ENCODE data around the gene UBL7.

UBL7 gene

GRCh38 chr15:74438721-74439316, 22.1 kb downstream of the UBL7 start:
- peak; percentile 51 for DNase-seq (ENCODE audit: low read depth)

GRCh38 chr15:74438206-74438605, 22.8 kb downstream of the UBL7 start:
- DNase-seq (ENCODE audit: low read depth), result no peak

DNA sequence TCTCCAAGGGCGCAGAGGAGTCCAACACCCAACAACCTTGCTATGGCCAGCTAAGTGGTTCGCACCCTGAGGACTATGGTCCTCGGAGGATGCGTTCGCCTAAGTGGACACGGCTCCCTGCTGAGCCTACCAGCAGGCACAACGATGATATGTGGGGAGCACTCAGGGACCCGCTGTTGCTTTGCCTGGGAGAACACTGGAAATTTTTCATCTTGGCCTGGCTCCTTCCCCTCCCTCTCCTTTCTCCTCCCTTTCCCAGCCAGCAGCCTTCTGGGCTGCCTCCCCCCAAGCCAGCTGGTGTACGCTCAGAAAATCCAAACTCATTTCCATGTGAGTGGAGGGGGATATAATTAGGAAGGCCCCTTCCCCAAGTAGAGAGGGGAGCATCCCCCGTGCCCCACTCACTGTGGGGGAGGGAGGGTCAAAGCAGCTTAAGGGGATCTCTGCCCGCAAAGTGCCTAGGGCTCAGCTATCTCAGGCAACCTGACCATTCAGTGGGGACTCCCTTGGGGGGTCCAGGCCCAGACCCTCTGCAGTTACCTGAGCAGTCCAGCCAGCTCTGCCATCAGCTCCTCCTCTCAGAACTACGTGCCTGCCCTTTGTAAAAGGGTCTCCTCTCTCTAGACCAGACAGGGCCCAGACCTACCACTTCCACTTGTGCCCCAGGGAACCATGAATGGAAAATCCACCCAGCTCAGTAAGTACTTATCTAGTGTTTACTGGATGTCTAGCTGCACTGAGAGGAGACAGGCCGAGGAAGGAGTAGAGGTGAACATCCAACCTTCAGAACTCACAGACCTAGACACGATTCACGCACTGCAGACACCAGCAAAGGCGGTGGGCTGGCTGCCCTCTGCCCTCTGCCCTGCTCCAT, 26.5 kb downstream of the UBL7 start:
- DNase-seq (ENCODE audit: low read depth), result no peak

- DNase-seq (ENCODE audit: low read depth), result peak; percentile 68
Observed at GRCh38 chr15:74433592-74434262, 27.2 kb downstream of the UBL7 start, which contains the start of gene SEMA7A. SEMA7A (minus strand) TSS chr15:74433958; CDS start chr15:74433918, 40 bp downstream.

DNA sequence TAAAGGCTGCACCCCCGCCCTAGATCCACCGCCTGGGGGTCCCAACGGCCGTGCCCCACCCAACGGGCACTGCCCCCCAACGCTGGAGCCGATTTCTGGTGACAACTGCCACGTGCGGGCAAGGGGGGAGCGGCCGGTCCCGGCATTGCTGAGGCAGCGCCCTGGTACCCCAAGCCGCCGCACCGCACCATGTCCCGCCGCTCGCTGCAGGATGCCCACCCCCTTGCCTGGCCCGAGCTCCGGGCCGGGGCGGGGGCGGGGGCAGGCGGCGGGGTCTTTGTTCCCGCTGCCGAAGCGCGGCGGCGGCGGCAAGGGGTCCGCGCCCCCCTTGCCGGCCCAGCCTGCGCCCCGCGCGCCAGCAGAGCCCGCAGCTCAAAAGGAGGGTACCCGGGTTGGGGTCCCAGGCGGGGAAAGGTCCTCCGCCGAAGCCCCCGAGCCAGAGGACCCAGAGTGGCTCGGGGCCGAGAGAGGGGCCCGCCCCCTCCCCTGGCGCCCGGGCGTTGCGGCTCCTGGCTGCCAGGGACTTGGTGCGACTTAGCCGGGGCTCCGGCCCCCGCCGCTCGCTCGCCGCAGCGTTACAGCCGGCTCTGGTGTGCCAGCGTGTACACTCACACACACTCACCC, 27.9 kb downstream of the UBL7 start:
- no peak for DNase-seq (ENCODE audit: low read depth)

- DNase-seq (ENCODE audit: low read depth), result no peak
Observed at GRCh38 chr15:74432271-74432967, 28.5 kb downstream of the UBL7 start.

- no peak for DNase-seq (ENCODE audit: low read depth)
Observed at GRCh38 chr15:74431645-74432044, 29.3 kb downstream of the UBL7 start.

DNA sequence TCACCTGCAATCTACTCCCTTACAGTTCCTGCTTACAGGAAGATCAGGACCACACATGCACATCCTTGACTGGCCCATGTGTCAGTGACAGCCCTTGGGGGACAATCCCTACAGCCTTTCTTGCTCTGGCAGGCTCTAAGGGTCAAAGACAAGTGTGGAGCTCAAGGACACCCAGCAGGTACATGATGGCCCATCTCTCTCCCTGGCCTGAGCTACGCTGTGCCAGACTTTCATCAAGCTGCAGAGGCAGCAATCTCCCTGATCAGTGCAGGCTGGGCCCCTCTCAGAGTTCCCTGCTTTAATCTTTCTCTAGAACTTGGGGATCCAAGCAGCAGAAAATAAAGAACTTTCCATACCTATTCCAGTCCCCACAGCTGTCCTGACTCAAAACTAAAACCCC, 29.8 kb downstream of the UBL7 start:
- DNase-seq (ENCODE audit: low read depth), result no peak

DNA sequence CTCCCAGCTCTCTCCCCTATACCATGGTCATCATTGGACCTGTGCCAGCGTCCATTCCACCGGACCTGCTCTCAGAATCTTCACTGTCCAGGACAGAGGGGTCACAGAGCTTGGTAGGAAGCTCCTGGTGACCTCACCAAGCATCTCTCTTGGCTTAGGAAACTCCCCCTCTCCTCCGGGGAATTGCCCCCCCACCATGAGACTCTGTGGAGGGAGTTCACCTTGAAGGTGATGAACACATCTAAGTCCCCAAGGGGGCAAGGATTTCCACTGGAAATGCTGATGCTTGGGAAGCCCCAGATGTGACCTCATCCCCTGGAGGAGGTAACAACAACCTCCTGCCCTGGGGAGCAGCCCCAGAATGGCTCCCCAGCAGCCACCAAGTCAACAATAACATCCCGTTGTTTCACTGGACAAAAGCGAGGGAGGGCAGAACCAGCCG, 30.4 kb downstream of the UBL7 start:
- DNase-seq (ENCODE audit: low read depth), result no peak

GRCh38 chr15:74429781-74430400, 31.1 kb downstream of the UBL7 start:
- DNase-seq (ENCODE audit: low read depth), result no peak

GRCh38 chr15:74428970-74429780, 31.8 kb downstream of the UBL7 start:
- no peak for DNase-seq (ENCODE audit: low read depth)

DNA sequence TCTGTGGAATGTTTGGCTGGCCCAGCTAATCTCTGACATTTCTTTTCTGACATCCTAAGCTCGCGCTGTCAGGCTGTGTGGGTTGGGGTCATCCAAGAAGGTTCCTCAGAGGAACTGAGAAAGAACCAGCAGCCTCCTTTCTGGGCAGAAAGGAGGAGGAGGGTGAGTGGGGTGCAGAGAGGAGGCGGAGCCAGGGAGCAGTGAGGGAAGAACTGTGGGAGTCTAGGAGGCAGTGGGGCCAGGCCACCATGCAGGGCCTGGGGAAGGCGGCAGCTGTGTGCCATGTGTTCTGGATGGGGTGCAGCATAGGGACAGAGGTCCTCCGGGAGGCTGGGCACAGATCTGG, 32.5 kb downstream of the UBL7 start:
- no peak for DNase-seq (ENCODE audit: low read depth)

GRCh38 chr15:74427607-74428441, 33.1 kb downstream of the UBL7 start:
- no peak for DNase-seq (ENCODE audit: low read depth)

GRCh38 chr15:74426404-74427281, 34.3 kb downstream of the UBL7 start:
- no peak for DNase-seq (ENCODE audit: low read depth)

GRCh38 chr15:74425630-74426029, 35.3 kb downstream of the UBL7 start:
- no peak for DNase-seq (ENCODE audit: low read depth)

DNA sequence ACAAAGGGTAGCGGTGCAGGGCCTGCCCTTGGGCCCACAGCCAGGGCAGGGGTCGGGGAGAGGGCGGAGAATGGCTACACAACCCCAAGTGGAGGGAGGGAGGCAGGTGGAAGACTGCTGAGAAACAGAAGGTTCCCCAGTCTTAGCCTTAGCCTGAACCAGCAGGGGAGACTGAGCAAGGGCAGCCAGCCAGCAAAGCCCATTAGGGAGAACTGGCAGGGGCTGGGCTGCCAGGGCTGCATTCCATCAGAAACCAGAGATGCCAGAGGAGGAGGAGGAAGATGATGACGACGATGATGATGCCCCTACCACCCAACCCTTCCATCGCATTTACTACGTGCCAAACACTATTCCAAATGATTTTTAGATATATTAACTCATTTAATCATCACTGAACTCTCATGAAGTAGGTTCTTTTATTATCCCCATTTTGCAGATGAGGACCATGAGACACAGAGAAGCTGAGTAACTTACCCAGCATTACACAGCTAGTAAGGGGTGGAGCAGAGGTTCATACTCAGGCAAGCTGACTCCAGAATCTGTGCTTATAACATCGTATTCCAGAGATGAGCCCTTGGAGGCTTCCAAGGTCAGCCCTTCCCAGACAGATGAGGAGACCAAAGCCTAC, 35.9 kb downstream of the UBL7 start:
- DNase-seq (ENCODE audit: low read depth), result no peak

DNA sequence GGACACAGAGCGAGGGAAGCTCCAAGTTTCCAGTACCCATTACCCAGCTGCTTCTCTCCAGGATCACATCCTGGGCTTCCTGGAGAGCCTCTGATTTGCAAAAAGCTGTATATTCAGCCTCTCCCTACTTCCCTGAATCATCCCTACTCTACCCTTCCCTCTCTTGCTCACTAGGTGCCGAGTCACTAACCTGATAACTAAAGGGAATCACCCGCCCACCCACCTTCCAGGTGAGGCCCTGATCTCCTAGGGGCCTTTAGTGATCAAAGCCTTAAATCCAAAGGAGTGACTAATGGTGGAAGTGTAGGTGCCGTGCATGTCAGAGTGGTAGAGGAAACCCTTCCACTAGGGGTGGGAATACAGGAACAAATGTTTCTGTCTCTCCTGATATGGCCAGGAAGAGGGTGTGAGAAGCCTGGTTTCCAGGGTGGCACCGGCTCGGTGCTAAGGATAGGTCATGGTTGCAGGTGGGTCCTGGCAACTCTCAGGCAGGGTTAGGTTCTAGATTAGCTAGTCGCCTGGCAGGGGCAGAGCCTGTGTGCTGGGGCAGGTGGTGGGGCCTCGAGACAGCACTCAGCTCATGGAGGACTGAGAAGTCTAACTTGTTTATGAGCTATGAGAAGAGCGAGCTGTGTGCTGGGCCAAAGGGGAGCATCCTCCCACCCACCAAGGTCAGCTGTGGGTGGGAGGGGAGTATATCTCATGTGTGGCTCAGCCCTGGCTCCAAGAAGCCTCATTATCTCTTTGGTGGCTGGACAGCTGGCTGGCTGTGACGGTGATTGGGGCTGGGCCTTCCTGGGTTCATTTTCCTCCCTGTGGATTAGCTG, 37.3 kb downstream of the UBL7 start:
- no peak for DNase-seq (ENCODE audit: low read depth)
